OCI-LY1 (cell line): ENCODE measurements around the gene NDUFC1.
"Not testable (repeated sequence)": the region's sequence is repeated elsewhere in the genome, so short reads cannot be mapped to it uniquely, and the experiment has no call there.

ENCODE experiments used
- EZH2 ChIP-seq: fragments of 200-600 bp; sonication (generic), shearing (Covaris generic); IDR thresholded peaks from 2 replicates; pipeline ENCODE4 v1.8.0; 2017; ENCODE audit warnings: borderline replicate concordance, mixed run types, mild to moderate bottlenecking, antibody characterized with exemption, low read length, moderate library complexity, mixed read lengths
- TF ChIP-seq, protein P1 (sequence below): fragments of 200-600 bp; sonication (generic), shearing (Covaris generic); IDR thresholded peaks from 2 replicates; pipeline ENCODE4 v1.5.1; 2017; ENCODE audit warnings: mild to moderate bottlenecking, antibody characterized with exemption, low read length, moderate library complexity, mixed read lengths

GRCh38 chr4:139322541-139322940 lies 20.3 kb upstream of the NDUFC1 start:
- not testable (repeated sequence) for TF ChIP-seq EZH2
- TF ChIP-seq, protein P1, sequence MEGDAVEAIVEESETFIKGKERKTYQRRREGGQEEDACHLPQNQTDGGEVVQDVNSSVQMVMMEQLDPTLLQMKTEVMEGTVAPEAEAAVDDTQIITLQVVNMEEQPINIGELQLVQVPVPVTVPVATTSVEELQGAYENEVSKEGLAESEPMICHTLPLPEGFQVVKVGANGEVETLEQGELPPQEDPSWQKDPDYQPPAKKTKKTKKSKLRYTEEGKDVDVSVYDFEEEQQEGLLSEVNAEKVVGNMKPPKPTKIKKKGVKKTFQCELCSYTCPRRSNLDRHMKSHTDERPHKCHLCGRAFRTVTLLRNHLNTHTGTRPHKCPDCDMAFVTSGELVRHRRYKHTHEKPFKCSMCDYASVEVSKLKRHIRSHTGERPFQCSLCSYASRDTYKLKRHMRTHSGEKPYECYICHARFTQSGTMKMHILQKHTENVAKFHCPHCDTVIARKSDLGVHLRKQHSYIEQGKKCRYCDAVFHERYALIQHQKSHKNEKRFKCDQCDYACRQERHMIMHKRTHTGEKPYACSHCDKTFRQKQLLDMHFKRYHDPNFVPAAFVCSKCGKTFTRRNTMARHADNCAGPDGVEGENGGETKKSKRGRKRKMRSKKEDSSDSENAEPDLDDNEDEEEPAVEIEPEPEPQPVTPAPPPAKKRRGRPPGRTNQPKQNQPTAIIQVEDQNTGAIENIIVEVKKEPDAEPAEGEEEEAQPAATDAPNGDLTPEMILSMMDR = not testable (repeated sequence)
